Endothelial cell of umbilical vein (primary cell): ENCODE data around the gene FOXJ3. TPM values are rescaled to one million over a fixed set of nuclear protein-coding genes. Genes with fewer than 3 reads are reported as not detected.

Experiments
- BruUV-seq: library from RNA; stranded (reverse); fragments of 400-500 nt; replicated peaks from 2 replicates; lab custom pipeline; 2021; lab: Mats Ljungman, UMichigan
- CTCF ChIA-PET: fragments of 300-600, 350-600 bp; sonication (Branson Sonifier 250); formaldehyde crosslinking; loops from one replicate; lab custom pipeline; 2021; ENCODE audit warnings: antibody characterized with exemption, inconsistent platforms; lab: Charles Lee
- POLR2A ChIA-PET: fragments of 300-600, 350-600 bp; sonication (Branson Sonifier 250); formaldehyde crosslinking; loops from one replicate; lab custom pipeline; 2021; ENCODE audit warnings: antibody characterized with exemption, inconsistent platforms; lab: Charles Lee
- DNase-seq: peaks from one replicate; pipeline ENCODE4 v3.0.0-alpha.2; 2011; ENCODE audit warnings: low read depth, low spot score
- FAIRE-seq: peaks from 2 replicates; lab custom pipeline; 2011; peaks lifted over from hg19 to GRCh38; lab: Jason Lieb, UNC
- H2AFZ ChIP-seq: 2 replicates; pipeline ENCODE4 v1.6.0; 2012; ENCODE audit warnings: low read depth, low read length, control low read depth, inconsistent platforms
- H3K27ac ChIP-seq: 2 replicates; pipeline ENCODE4 v1.5.1; 2011; ENCODE audit warnings: low read depth, mild to moderate bottlenecking, control low read depth, low read length, moderate library complexity; ENCODE audit not compliant: insufficient read depth
- H3K27me3 ChIP-seq, 2 experiments: 2 replicates each; pipeline versions ENCODE4 v1.6.0 to v1.6.1; 2011; ENCODE audit warnings: low read length in 2 of 2, mixed read lengths in 1 of 2; ENCODE audit not compliant: control insufficient read depth in 2 of 2, insufficient read depth in 2 of 2
- H3K36me3 ChIP-seq, 2 experiments: 2 replicates in 1 of 2; 3 replicates in 1 of 2; pipeline ENCODE4 v1.5.1; 2011; ENCODE audit warnings: low read length in 2 of 2, mild to moderate bottlenecking in 1 of 2, moderate library complexity in 1 of 2; ENCODE audit not compliant: control insufficient read depth in 2 of 2, insufficient read depth in 2 of 2; ENCODE audit errors: extremely low read depth in 1 of 2
- H3K4me1 ChIP-seq: 3 replicates; pipeline ENCODE4 v1.5.1; 2011; ENCODE audit warnings: mild to moderate bottlenecking, low read length; ENCODE audit not compliant: control insufficient read depth, insufficient read depth; ENCODE audit errors: extremely low read depth
- H3K4me2 ChIP-seq: 2 replicates; pipeline ENCODE4 v1.6.1; 2011; ENCODE audit warnings: low read length, control low read depth, mixed read lengths; ENCODE audit not compliant: insufficient read depth
- H3K4me3 ChIP-seq, 3 experiments: fragments of 200-600 bp in 1 of 3; sonication (generic), shearing (Covaris generic) in 1 of 3; replicated peaks in 1 of 3; 2 replicates each; pipeline ENCODE4 v1.5.1; 2011 to 2016; ENCODE audit warnings: control low read depth in 3 of 3, low read length in 3 of 3, mild to moderate bottlenecking in 2 of 3, inconsistent platforms in 1 of 3, low read depth in 1 of 3, moderate library complexity in 1 of 3; ENCODE audit not compliant: insufficient read depth in 1 of 3
- H3K79me2 ChIP-seq: 2 replicates; pipeline ENCODE4 v1.6.0; 2012; ENCODE audit warnings: low read length, inconsistent platforms; ENCODE audit not compliant: control insufficient read depth, insufficient read depth
- H3K9ac ChIP-seq: replicated peaks from 2 replicates; pipeline ENCODE3; 2011; ENCODE audit warnings: low read length, control low read depth; ENCODE audit not compliant: insufficient read depth; ENCODE audit errors: extremely low read depth
- H3K9me1 ChIP-seq: replicated peaks from 3 replicates; pipeline ENCODE4 v1.6.0; 2011; ENCODE audit warnings: mild to moderate bottlenecking, low read length; ENCODE audit not compliant: control insufficient read depth, insufficient read depth; ENCODE audit errors: extremely low read depth
- H3K9me3 ChIP-seq: replicated peaks from 2 replicates; pipeline ENCODE4 v1.5.1; 2012; ENCODE audit warnings: low read length, inconsistent platforms; ENCODE audit not compliant: control insufficient read depth, insufficient read depth
- H4K20me1 ChIP-seq: replicated peaks from 2 replicates; pipeline ENCODE3; 2011; ENCODE audit warnings: mild to moderate bottlenecking, low read length; ENCODE audit not compliant: control insufficient read depth, insufficient read depth; ENCODE audit errors: extremely low read depth
- EZH2 ChIP-seq: IDR thresholded peaks from 2 replicates; pipeline ENCODE4 v1.6.1; 2012; ENCODE audit warnings: borderline replicate concordance, low read depth, mild to moderate bottlenecking, moderate library complexity, low read length, inconsistent platforms; ENCODE audit not compliant: severe bottlenecking
- FOS ChIP-seq: IDR thresholded peaks from 2 replicates; pipeline ENCODE4 v1.6.1; 2011; ENCODE audit warnings: mild to moderate bottlenecking, low read length, moderate library complexity, borderline replicate concordance; ENCODE audit not compliant: insufficient read depth
- GATA2 ChIP-seq: IDR thresholded peaks from 2 replicates; pipeline ENCODE4 v1.7.0; 2011; ENCODE audit warnings: low read depth, mild to moderate bottlenecking, moderate library complexity, mixed read lengths, low read length; ENCODE audit not compliant: insufficient read length, insufficient read depth
- JUN ChIP-seq: IDR thresholded peaks from 2 replicates; pipeline ENCODE4 v1.6.1; 2011; ENCODE audit warnings: borderline replicate concordance, low read depth; ENCODE audit not compliant: insufficient read length, insufficient read depth
- MYC ChIP-seq: IDR thresholded peaks from one replicate; pipeline ENCODE4 v1.6.1; 2011; ENCODE audit warnings: mild to moderate bottlenecking, low read depth, low read length
- POLR2A ChIP-seq: IDR thresholded peaks from 2 replicates; pipeline ENCODE4 v1.6.1; 2012; ENCODE audit warnings: low read depth, mild to moderate bottlenecking, control low read depth, low read length
- POLR2AphosphoS5 ChIP-seq: IDR thresholded peaks from 2 replicates; pipeline ENCODE4 v1.6.1; 2012; ENCODE audit warnings: low read depth, mild to moderate bottlenecking, control low read depth, low read length, moderate library complexity; ENCODE audit not compliant: insufficient read depth
- dilution Hi-C: fragments of 300-500 bp; cut with MboI; formaldehyde crosslinking; loops from one replicate; pipeline ENCODE4 v1.15.0; 2019; ENCODE audit warnings: low sequenced_read_pairs; ENCODE audit not compliant: extremely low pct_ligation_motif_present
- intact Hi-C: fragments of 100-400 bp; cut with micrococcal nuclease; formaldehyde crosslinking; loops from one replicate; pipeline ENCODE4 v1.10.0; 2022
- polyA plus RNA-seq, 4 experiments: library from polyadenylated mRNA; depleted of rRNA in 3 of 4; stranded (reverse) in 3 of 4; unstranded in 1 of 4; fragments of >200 nt; gene quantifications; 2 replicates each; pipeline versions ENCODE4 v1.2.1 to v1.2.3, GENCODE V29; 2011 to 2012; ENCODE audit warnings: missing spikeins in 1 of 4
- total RNA-seq: library from RNA; stranded (reverse); gene quantifications from 2 replicates; pipeline ENCODE4 v1.2.3, GENCODE V29; 2021
- TF ChIP-seq, protein P1 (sequence below): IDR thresholded peaks from 2 replicates; pipeline ENCODE4 v1.6.1; 2011; ENCODE audit not compliant: insufficient read depth, insufficient read length
- TF ChIP-seq, protein P2 (sequence below), 2 donors: IDR thresholded peaks; 1 replicate in 1 of 2; 2 replicates in 1 of 2; pipeline ENCODE4 v1.5.1; 2011; ENCODE audit warnings: low read length in 2 of 2, mild to moderate bottlenecking in 2 of 2, moderate library complexity in 2 of 2, control low read depth in 1 of 2, inconsistent platforms in 1 of 2, low read depth in 1 of 2; ENCODE audit not compliant: insufficient read depth in 1 of 2; ENCODE audit errors: extremely low read depth in 1 of 2

Gene FOXJ3
- total and polyA plus RNA-seq, 2 donors (not counting 3 experiments of a cell fraction or from before 2014, with no cell fraction given), result 34.7 to 38.8 TPM

DNA sequence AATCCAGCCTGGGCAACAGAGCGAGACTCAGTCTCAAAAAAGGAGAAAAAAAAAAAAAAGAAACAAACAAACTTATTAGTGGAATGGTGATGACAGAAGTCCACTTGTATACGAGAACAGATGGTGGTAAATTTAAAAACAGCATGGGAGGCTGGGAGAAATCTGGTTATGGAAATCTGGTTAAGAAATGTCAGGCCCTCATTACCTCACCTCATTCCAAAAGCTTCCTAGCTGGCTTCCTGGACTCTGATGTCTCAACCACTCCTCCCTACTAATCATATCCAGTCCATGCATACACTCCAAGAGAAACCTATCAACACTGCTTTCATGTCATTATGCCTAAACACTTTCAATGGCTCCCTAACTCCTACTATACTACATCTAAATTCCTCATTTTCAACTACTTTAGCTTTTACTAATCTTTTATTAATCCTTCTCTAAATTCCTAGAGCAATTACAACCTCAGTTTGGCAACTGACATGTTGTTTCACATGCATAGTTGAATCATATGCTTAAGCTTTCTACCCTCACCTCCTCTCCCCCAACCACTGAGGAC, 52.9 kb downstream of the FOXJ3 start:
- H3K27ac ChIP-seq, result no peak overlapping the region
- H3K9me1 ChIP-seq, result no peaks in the 10 kb centered on the region
- ChIA-PET CTCF (interaction anchor here (2.2 kb wide), 1 partner anchor 109 kb away, joined by 8 read pairs; no protein-coding TSS in a partner anchor), POLR2A (no interaction called here)
- intact Hi-C loops (no loop called here), dilution Hi-C loops (no loop called here)
- peaks cover 9% of the 10 kb centered on the region for H4K20me1 ChIP-seq
- no peaks in the 10 kb centered on the region for H3K27me3 ChIP-seq
- peaks cover 3% of the 10 kb centered on the region for H3K4me1 ChIP-seq
- H3K9me3 ChIP-seq, result no peaks in the 10 kb centered on the region
- no peaks in the 10 kb centered on the region for H3K36me3 ChIP-seq
- no peak overlapping the region for H3K4me2 ChIP-seq
- H3K79me2 ChIP-seq, result peaks cover 31% of the 10 kb centered on the region
- H2AFZ ChIP-seq, result no peak overlapping the region
- no peak for FAIRE-seq
- no TSS peak for BruUV-seq
- TF ChIP-seq JUN (no peak), EZH2 (no peak), POLR2A (no peak), FOS (no peak), MYC (no peak), POLR2AphosphoS5 (no peak), GATA2 (no peak)
- TF ChIP-seq, protein P1, sequence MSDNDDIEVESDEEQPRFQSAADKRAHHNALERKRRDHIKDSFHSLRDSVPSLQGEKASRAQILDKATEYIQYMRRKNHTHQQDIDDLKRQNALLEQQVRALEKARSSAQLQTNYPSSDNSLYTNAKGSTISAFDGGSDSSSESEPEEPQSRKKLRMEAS, result no peak
- TF ChIP-seq, protein P2, sequence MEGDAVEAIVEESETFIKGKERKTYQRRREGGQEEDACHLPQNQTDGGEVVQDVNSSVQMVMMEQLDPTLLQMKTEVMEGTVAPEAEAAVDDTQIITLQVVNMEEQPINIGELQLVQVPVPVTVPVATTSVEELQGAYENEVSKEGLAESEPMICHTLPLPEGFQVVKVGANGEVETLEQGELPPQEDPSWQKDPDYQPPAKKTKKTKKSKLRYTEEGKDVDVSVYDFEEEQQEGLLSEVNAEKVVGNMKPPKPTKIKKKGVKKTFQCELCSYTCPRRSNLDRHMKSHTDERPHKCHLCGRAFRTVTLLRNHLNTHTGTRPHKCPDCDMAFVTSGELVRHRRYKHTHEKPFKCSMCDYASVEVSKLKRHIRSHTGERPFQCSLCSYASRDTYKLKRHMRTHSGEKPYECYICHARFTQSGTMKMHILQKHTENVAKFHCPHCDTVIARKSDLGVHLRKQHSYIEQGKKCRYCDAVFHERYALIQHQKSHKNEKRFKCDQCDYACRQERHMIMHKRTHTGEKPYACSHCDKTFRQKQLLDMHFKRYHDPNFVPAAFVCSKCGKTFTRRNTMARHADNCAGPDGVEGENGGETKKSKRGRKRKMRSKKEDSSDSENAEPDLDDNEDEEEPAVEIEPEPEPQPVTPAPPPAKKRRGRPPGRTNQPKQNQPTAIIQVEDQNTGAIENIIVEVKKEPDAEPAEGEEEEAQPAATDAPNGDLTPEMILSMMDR (IDR thresholded peaks at IDR 0.05; ENCODE audit: extremely low read depth in 1 of 2, insufficient read depth in 1 of 2, low read depth in 1 of 2, low read length in 2 of 2), result no peak
- no peak for DNase-seq
- H3K9ac ChIP-seq, result no peak overlapping the region
- H3K4me3 ChIP-seq, result no peak overlapping the region
